Heart left ventricle (tissue), 13 donors: ENCODE data around the gene ZC3H13.

Experiments used
- POLR2A ChIP-seq, 2 donors: fragments of 450-650 bp; IDR thresholded peaks; one replicate each; pipeline ENCODE4 v1.6.1; 2017; ENCODE audit warnings: antibody characterized with exemption in 2 of 2, mild to moderate bottlenecking in 2 of 2, moderate library complexity in 2 of 2
- TF ChIP-seq, protein P1 (sequence below), 12 donors: fragments of 200-600 bp; sonication (generic) in 4 of 12; IDR thresholded peaks; one replicate each; pipeline versions ENCODE4 v1.5.0 to v1.8.0; 2018 to 2022; ENCODE audit warnings: antibody characterized with exemption in 12 of 12, mild to moderate bottlenecking in 5 of 12
- donor health status: ischemic (EF 13 %, LVEDD 7.1; RV severe dilation, severe dysfunction).
- donor health status: DM: no; HTN: yes; CAD: no.
- donor health status: DM: no; HTN: no; CAD: no.
- donor health status: ischemic (EF 25% LVEDD 6.9; RV normal size, moderate dysfunction).
- donor health status: ischemic (EF 25% LVEDD 5.7; RV mildly dilated, moderate dysfunction).
- donor health status: ischemic (EF 35%, LVEDD 5.7; RV mildly dilated, moderate dysfunction).
- donor health status: nonischemic (EF 11% LVEDD 7.7; RV severe dilation, severe dysfunction).
- donor health status: DM: yes; HTN: yes; CAD: no.
- donor health status: PGD.
- donor health status: ischemic (EF 29% LVEDD 5.4; RV normal size, mild dysfunction).
- donor health status: nonischemic (EF 23%, LVEDD 6.1; RV moderate dilation, normal function).

DNA sequence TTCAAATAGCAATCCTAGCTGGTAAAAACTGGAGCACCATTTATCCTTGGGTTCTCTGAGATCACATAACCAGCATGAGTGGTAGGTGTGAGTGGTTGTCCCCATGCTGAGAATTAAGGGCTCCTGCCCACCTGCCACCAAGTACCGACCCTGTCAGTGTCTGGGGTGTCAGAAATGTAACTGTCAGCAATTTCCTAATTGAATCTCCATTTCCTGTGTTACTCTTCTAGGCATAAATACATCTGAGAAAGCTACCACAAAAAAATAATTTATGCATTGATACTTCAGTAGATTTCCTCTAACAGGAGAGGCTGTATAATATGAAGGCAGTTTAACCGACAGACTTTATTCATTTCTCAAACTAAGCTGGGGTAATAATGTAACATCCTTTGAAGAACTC, 27.2 kb upstream of the ZC3H13 start:
- no peak for TF ChIP-seq POLR2A (IDR thresholded peaks at IDR 0.05)
- TF ChIP-seq, protein P1, sequence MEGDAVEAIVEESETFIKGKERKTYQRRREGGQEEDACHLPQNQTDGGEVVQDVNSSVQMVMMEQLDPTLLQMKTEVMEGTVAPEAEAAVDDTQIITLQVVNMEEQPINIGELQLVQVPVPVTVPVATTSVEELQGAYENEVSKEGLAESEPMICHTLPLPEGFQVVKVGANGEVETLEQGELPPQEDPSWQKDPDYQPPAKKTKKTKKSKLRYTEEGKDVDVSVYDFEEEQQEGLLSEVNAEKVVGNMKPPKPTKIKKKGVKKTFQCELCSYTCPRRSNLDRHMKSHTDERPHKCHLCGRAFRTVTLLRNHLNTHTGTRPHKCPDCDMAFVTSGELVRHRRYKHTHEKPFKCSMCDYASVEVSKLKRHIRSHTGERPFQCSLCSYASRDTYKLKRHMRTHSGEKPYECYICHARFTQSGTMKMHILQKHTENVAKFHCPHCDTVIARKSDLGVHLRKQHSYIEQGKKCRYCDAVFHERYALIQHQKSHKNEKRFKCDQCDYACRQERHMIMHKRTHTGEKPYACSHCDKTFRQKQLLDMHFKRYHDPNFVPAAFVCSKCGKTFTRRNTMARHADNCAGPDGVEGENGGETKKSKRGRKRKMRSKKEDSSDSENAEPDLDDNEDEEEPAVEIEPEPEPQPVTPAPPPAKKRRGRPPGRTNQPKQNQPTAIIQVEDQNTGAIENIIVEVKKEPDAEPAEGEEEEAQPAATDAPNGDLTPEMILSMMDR (IDR thresholded peaks at IDR 0.05) = no peak
